Measurements from ENCODE around the gene MYRF.

The MYRF gene

GRCh38 chr11:61827571-61828378 is 75.3 kb downstream of the MYRF start, which contains the start of gene FADS2:
Gene FADS2, plus strand, starts transcription at chr11:61828300. Its CDS starts 91 bp downstream, at chr11:61828391.
- DNase-seq (ENCODE audit: low read depth in 2 of 2): peak; percentile 98
- peak within 1 kb of the TSS; percentile 73 to 96 for H3K4me3 ChIP-seq (replicated peaks in 1 of 2; ENCODE audit: low read depth in 2 of 2, low read length in 2 of 2)
- no peak for TF ChIP-seq CTCF (IDR thresholded peaks at IDR 0.05; ENCODE audit: low read depth, low read length)

- H3K4me3 ChIP-seq (replicated peaks in 1 of 2; ENCODE audit: low read depth in 2 of 2, low read length in 2 of 2): peak overlapping the region; percentile 73 to 96
- TF ChIP-seq CTCF (IDR thresholded peaks at IDR 0.05; ENCODE audit: low read depth, low read length): no peak
- DNase-seq (ENCODE audit: low read depth in 2 of 2): no peak
These were observed 75.9 kb downstream of the MYRF start for GRCh38 chr11:61828379-61828628.

- peak; percentile 54 for TF ChIP-seq CTCF (IDR thresholded peaks at IDR 0.05; ENCODE audit: low read depth, low read length)
- peak; percentile 34 to 51 for DNase-seq (ENCODE audit: low read depth in 2 of 2)
- peak overlapping the region; percentile 73 to 96 for H3K4me3 ChIP-seq (replicated peaks in 1 of 2; ENCODE audit: low read depth in 2 of 2, low read length in 2 of 2)
These were observed 76.4 kb downstream of the MYRF start for GRCh38 chr11:61828629-61829407.

- no peak for DNase-seq (ENCODE audit: low read depth in 2 of 2)
- H3K4me3 ChIP-seq (replicated peaks in 1 of 2; ENCODE audit: low read depth in 2 of 2, low read length in 2 of 2): peak overlapping the region; percentile 73 to 96
- no peak for TF ChIP-seq CTCF (IDR thresholded peaks at IDR 0.05; ENCODE audit: low read depth, low read length)
These were observed 77.4 kb downstream of the MYRF start for GRCh38 chr11:61829806-61830205.

- DNase-seq (ENCODE audit: low read depth in 2 of 2): peak; percentile 30 to 63
- H3K4me3 ChIP-seq (replicated peaks in 1 of 2; ENCODE audit: low read depth in 2 of 2, low read length in 2 of 2): peak overlapping the region; percentile 73 to 96
- no peak for TF ChIP-seq CTCF (IDR thresholded peaks at IDR 0.05; ENCODE audit: low read depth, low read length)
These were observed 78.0 kb downstream of the MYRF start for GRCh38 chr11:61830237-61831105.

- DNase-seq (ENCODE audit: low read depth in 2 of 2): no peak
- TF ChIP-seq CTCF (IDR thresholded peaks at IDR 0.05; ENCODE audit: low read depth, low read length): no peak
- peak overlapping the region in 1 of 2 donors; percentile 96 for H3K4me3 ChIP-seq (replicated peaks in 1 of 2; ENCODE audit: low read depth in 2 of 2, low read length in 2 of 2)
These were observed 79.8 kb downstream of the MYRF start for GRCh38 chr11:61832207-61832606.
